Right kidney (tissue), 1 donor: Measurements from ENCODE around the gene SULT4A1.
"Not testable (repeated sequence)": the region's sequence is repeated elsewhere in the genome, so short reads cannot be mapped to it uniquely, and the experiment has no call there.

Source experiments
- DNase-seq: peaks from one replicate; pipeline ENCODE4 v3.0.0-alpha.2; 2016

The SULT4A1 gene

GRCh38 chr22:43887391-43887790 lies 25.1 kb upstream of the SULT4A1 start:
- DNase-seq, result no peak

GRCh38 chr22:43886231-43886630 lies 23.9 kb upstream of the SULT4A1 start:
- DNase-seq, result no peak

GRCh38 chr22:43885786-43886185 lies 23.5 kb upstream of the SULT4A1 start:
- no peak for DNase-seq

- no peak for DNase-seq
Observed at GRCh38 chr22:43885319-43885671, 23.0 kb upstream of the SULT4A1 start.

GRCh38 chr22:43884600-43885318 lies 22.4 kb upstream of the SULT4A1 start:
- peak; percentile 41 for DNase-seq

- no peak for DNase-seq
Observed at GRCh38 chr22:43883719-43884415, 21.6 kb upstream of the SULT4A1 start.

- peak; percentile 33 for DNase-seq
Observed at GRCh38 chr22:43883012-43883661, 20.8 kb upstream of the SULT4A1 start.

- no peak for DNase-seq
Observed at GRCh38 chr22:43882122-43882767, 19.9 kb upstream of the SULT4A1 start.

- no peak for DNase-seq
Observed at GRCh38 chr22:43881091-43882061, 19.1 kb upstream of the SULT4A1 start.

- no peak for DNase-seq
Observed at GRCh38 chr22:43880541-43880991, 18.3 kb upstream of the SULT4A1 start.

GRCh38 chr22:43879901-43880540 lies 17.7 kb upstream of the SULT4A1 start:
- DNase-seq, result no peak

- no peak for DNase-seq
Observed at GRCh38 chr22:43878831-43879550, 16.7 kb upstream of the SULT4A1 start.

GRCh38 chr22:43878079-43878795 lies 15.9 kb upstream of the SULT4A1 start:
- DNase-seq, result no peak

- DNase-seq, result no peak
Observed at GRCh38 chr22:43876866-43877509, 14.7 kb upstream of the SULT4A1 start.

GRCh38 chr22:43869799-43870198 lies 7.5 kb upstream of the SULT4A1 start:
- no peak for DNase-seq

GRCh38 chr22:43869001-43869400 lies 6.7 kb upstream of the SULT4A1 start:
- not testable (repeated sequence) for DNase-seq

- DNase-seq, result peak; percentile 62
Observed at GRCh38 chr22:43867839-43868635, 5.7 kb upstream of the SULT4A1 start.

GRCh38 chr22:43862882-43863202 lies 529 bp upstream of the SULT4A1 start:
- no peak for DNase-seq

- no peak for DNase-seq
Observed at GRCh38 chr22:43861529-43861928, 784 bp downstream of the SULT4A1 start.
